ENCODE results near the gene RBM3.
A peak's percentile ranks its signal among the peaks of the same experiment; 100 is the strongest.

RBM3 gene

GRCh38 chrX:48613502-48614160 lies 39.3 kb downstream of the RBM3 start:
- H3K4me3 ChIP-seq (ENCODE audit: low read length): no peak overlapping the region
- no peak for DNase-seq (ENCODE audit: low read depth)
- no peak for TF ChIP-seq CTCF (IDR thresholded peaks at IDR 0.05; ENCODE audit: insufficient read depth, low read depth, low read length, missing control alignments)

GRCh38 chrX:48616576-48616975 lies 42.3 kb downstream of the RBM3 start:
- H3K4me3 ChIP-seq (ENCODE audit: low read length): no peak overlapping the region
- no peak for DNase-seq (ENCODE audit: low read depth)
- TF ChIP-seq CTCF (IDR thresholded peaks at IDR 0.05; ENCODE audit: insufficient read depth, low read depth, low read length, missing control alignments): no peak

GRCh38 chrX:48617542-48618340 lies 43.5 kb downstream of the RBM3 start:
- DNase-seq (ENCODE audit: low read depth): no peak
- TF ChIP-seq CTCF (IDR thresholded peaks at IDR 0.05; ENCODE audit: insufficient read depth, low read depth, low read length, missing control alignments): no peak
- no peak overlapping the region for H3K4me3 ChIP-seq (ENCODE audit: low read length)

- H3K4me3 ChIP-seq (ENCODE audit: low read length): no peak overlapping the region
- DNase-seq (ENCODE audit: low read depth): peak; percentile 41
- TF ChIP-seq CTCF (IDR thresholded peaks at IDR 0.05; ENCODE audit: insufficient read depth, low read depth, low read length, missing control alignments): no peak
These were observed 52.4 kb downstream of the RBM3 start for GRCh38 chrX:48626401-48627298.
